ENCODE data around the gene FSHR. TPM values are rescaled to one million over a fixed set of nuclear protein-coding genes. Genes with fewer than 3 reads are reported as not detected.

Gene FSHR
- total and polyA plus RNA-seq, 2 of the 4 experiments (the other 2 are of a cell fraction), result not detected

DNA sequence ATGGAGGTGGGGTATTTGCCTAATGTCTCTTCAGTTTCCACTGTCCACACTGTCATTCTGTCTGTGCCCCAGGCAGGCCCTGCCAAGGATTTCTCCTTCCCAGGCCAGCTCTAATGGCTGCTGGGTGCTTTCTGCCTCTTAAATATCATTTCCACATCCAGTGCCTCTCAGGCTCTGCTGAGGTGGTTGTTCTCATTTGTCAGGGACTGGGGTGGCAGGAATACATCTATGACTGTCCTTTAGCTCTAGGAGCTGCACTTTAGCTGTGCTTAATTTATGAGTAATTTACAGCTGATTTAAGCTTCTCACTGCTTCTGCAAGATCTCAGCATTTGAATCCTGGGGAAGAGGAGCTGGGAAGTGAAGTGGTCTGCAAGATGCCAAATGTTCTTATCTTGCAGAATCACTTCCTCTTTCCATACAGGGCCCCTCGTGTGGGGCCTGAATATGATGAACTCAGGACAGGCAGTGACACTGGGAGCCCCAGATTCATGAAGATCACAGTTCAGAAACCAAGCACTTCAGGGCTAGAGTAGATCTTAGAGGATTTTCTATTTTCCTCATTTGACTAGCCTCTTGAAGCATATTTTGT, 150.2 kb downstream of the FSHR start:
- H3K79me1 ChIP-seq (ENCODE audit: low read depth in 1 of 2, low read length in 2 of 2), result no peaks in the 10 kb centered on the region
- H3K4ac ChIP-seq (ENCODE audit: low read depth, low read length), result no peak overlapping the region
- H3K14ac ChIP-seq (replicated peaks; ENCODE audit: low read depth, low read length), result no peak overlapping the region
- H3K23ac ChIP-seq (ENCODE audit: low read depth, low read length), result no peak overlapping the region
- ATAC-seq (ENCODE audit: low read depth), result no peak
- no peak overlapping the region for H3K4me2 ChIP-seq (ENCODE audit: low read depth, low read length)
- no peak overlapping the region for H2BK20ac ChIP-seq (ENCODE audit: low read depth, low read length)
- dilution Hi-C loops (cut with HindIII; ENCODE audit: low sequenced_read_pairs, unreplicated experiment), result no loop called here
- no peaks in the 10 kb centered on the region for H3K9me1 ChIP-seq (ENCODE audit: insufficient read depth, low read length)
- no peak overlapping the region for H4K5ac ChIP-seq (ENCODE audit: low read depth, low read length)
- H3K36me3 ChIP-seq (ENCODE audit: control insufficient read depth, insufficient read depth, low read length), result no peaks in the 10 kb centered on the region
- H3K56ac ChIP-seq (ENCODE audit: extremely low read depth, insufficient read depth, low read length), result no peak overlapping the region
- no peaks in the 10 kb centered on the region for H4K20me1 ChIP-seq (ENCODE audit: insufficient read depth, low read length)
- no CpG with 5 or more reads among the region's 1 CpG for WGBS, 2 experiments (ENCODE audit: extremely low coverage in 2 of 2, insufficient read length in 1 of 2)
- BruUV-seq (replicated peaks), result no TSS peak
- no peak overlapping the region for H2BK5ac ChIP-seq (ENCODE audit: low read depth, low read length, poor library complexity, severe bottlenecking)
- H2AK9ac ChIP-seq (replicated peaks; ENCODE audit: low read depth, low read length, poor library complexity), result no peak overlapping the region
- H3K4me1 ChIP-seq (ENCODE audit: control insufficient read depth, insufficient read depth, low read length), result no peaks in the 10 kb centered on the region
- ChIA-PET POLR2A (ENCODE audit: unreplicated experiment) (no interaction called here), CTCF (no interaction called here)
- H3K18ac ChIP-seq (ENCODE audit: low read depth, low read length), result no peak overlapping the region
- DNase-seq, result no peak
- H2BK120ac ChIP-seq (ENCODE audit: low read depth, low read length), result no peak overlapping the region
- TF ChIP-seq FOS (IDR thresholded peaks at IDR 0.05; ENCODE audit: low read depth, low read length) (no peak), BHLHE40 (IDR thresholded peaks at IDR 0.05; ENCODE audit: low read depth, low read length) (no peak), USF2 (IDR thresholded peaks at IDR 0.05; ENCODE audit: low read depth, low read length) (no peak), NFE2L2 (IDR thresholded peaks at IDR 0.05; ENCODE audit: low read depth, low read length) (no peak), SMC3 (IDR thresholded peaks at IDR 0.05; ENCODE audit: low read depth, low read length) (no peak), CHD1 (IDR thresholded peaks at IDR 0.05; ENCODE audit: low read depth, low read length) (no peak), CEBPB (IDR thresholded peaks at IDR 0.05; ENCODE audit: low read depth, low read length) (no peak), RCOR1 (IDR thresholded peaks at IDR 0.05; ENCODE audit: insufficient replicate concordance, low read length) (no peak)
- TF ChIP-seq, protein P1, sequence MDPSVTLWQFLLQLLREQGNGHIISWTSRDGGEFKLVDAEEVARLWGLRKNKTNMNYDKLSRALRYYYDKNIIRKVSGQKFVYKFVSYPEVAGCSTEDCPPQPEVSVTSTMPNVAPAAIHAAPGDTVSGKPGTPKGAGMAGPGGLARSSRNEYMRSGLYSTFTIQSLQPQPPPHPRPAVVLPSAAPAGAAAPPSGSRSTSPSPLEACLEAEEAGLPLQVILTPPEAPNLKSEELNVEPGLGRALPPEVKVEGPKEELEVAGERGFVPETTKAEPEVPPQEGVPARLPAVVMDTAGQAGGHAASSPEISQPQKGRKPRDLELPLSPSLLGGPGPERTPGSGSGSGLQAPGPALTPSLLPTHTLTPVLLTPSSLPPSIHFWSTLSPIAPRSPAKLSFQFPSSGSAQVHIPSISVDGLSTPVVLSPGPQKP (IDR thresholded peaks at IDR 0.05; ENCODE audit: borderline replicate concordance, low read depth, low read length), result no peak
- in situ Hi-C loops (cut with MboI; ENCODE audit: low sequenced_read_pairs), result no loop called here
- no peaks in the 10 kb centered on the region for H3K27me3 ChIP-seq (ENCODE audit: control insufficient read depth, insufficient read depth, low read length)
- H4K91ac ChIP-seq (ENCODE audit: insufficient read depth, low read depth, low read length), result no peak overlapping the region
- H4K8ac ChIP-seq (ENCODE audit: low read depth in 2 of 2, low read length in 2 of 2), result no peak overlapping the region
- intact Hi-C loops (cut with micrococcal nuclease), result no loop called here
- no peak overlapping the region for H2BK15ac ChIP-seq (ENCODE audit: low read depth, low read length)
- no peak overlapping the region for H3K9ac ChIP-seq (ENCODE audit: low read depth, low read length)
- H2AFZ ChIP-seq (replicated peaks; ENCODE audit: low read length, poor library complexity), result no peak overlapping the region
- H3K27ac ChIP-seq (ENCODE audit: insufficient read depth, low read length), result no peak overlapping the region
- H2AK5ac ChIP-seq (ENCODE audit: low read depth, low read length), result no peak overlapping the region
- H3K4me3 ChIP-seq (ENCODE audit: insufficient read depth, low read depth, low read length), result no peak overlapping the region
- no peaks in the 10 kb centered on the region for H3K9me3 ChIP-seq (ENCODE audit: control insufficient read depth, insufficient read depth, low read length)

Measured in IMR-90 (cell line).